Suprapubic skin (tissue), 4 donors: ENCODE measurements around the gene MMP3.

Experiments
- CTCF ChIP-seq, 2 donors: fragments of 200-600 bp in 1 of 2; fragments of 450-650 bp in 1 of 2; sonication (generic) in 1 of 2; IDR thresholded peaks; one replicate each; pipeline ENCODE4 v1.5.1; 2016 to 2019; ENCODE audit warnings: antibody characterized with exemption in 2 of 2, mild to moderate bottlenecking in 1 of 2, moderate library complexity in 1 of 2
- EP300 ChIP-seq: sonication (generic); formaldehyde crosslinking; IDR thresholded peaks from one replicate; pipeline ENCODE4 v1.6.1; 2017; ENCODE audit warnings: antibody characterized with exemption
- POLR2A ChIP-seq, 2 donors: fragments of 450-650 bp; IDR thresholded peaks; one replicate each; pipeline ENCODE4 v1.6.1; 2017; ENCODE audit warnings: antibody characterized with exemption in 2 of 2, mild to moderate bottlenecking in 2 of 2, moderate library complexity in 2 of 2
- POLR2AphosphoS5 ChIP-seq, 3 donors: sonication (generic); formaldehyde crosslinking; IDR thresholded peaks; one replicate each; pipeline ENCODE4 v1.6.1; 2017; ENCODE audit warnings: antibody characterized with exemption in 3 of 3

GRCh38 chr11:102891736-102892135 lies 48.3 kb upstream of the MMP3 start:
- no peak for TF ChIP-seq POLR2A (IDR thresholded peaks at IDR 0.05)
- TF ChIP-seq CTCF (IDR thresholded peaks at IDR 0.05) = no peak
- no peak for TF ChIP-seq POLR2AphosphoS5 (IDR thresholded peaks at IDR 0.05)
- no peak for TF ChIP-seq EP300
